GM19463 (cell line): ENCODE results near the gene FAM81B.
"Not testable (repeated sequence)": the region's sequence is repeated elsewhere in the genome, so short reads cannot be mapped to it uniquely, and the experiment has no call there.

Experiments used
- ATAC-seq: cut with Tn5 transposase; IDR thresholded peaks from one replicate; pipeline ENCODE4 v1.9.1; 2021; ENCODE audit warnings: mild to moderate bottlenecking, moderate library complexity; ENCODE audit not compliant: unreplicated experiment

The FAM81B gene, protein sequence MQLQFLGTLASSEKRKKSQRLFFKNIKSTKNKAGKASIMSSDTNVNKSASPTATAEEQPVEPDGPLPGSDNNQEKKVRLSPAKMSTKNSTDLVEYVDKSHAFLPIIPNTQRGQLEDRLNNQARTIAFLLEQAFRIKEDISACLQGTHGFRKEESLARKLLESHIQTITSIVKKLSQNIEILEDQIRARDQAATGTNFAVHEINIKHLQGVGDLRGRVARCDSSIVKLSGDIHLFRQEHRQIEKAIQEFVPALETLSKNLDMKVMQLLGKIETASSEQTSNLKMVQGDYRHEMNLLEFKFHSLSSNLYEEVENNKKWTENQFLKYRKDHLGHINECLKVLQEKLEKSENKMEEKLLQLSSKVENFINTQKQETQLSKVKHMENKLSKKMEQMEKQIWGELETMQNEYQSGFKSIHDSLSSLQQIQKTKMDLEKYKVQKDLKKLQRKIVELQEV

DNA sequence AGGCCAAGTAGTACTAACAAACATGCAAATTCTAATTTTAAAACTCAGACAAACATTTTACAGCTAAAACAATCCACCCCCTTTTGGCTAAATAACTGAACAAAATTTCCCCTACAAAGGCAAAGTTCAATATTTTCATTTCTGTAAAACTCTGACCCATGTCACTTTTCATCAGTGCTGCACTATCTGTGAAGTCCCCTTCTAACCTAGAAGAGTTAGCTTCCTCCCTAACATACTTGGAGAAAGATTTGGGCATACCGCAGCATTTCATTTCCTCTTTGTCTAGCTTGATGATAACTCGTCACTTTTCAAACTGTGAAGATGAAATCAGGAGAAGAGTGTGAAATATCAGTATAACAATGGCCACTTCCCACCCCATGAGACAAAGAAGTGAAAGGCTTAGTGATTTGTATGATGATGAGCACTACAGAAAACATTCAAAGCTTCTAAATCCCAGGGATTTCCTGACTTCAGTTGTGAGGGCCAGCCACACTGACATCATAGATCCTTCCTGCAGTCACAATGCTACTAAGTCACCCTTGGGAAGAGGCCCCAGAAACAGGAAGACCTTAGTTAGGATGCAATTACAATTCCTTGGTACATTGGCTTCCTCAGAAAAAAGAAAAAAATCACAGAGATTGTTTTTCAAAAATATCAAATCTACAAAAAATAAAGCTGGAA lies at the start of gene FAM81B:
Gene FAM81B (plus strand): TSS at position 555 of the 681 bp plus-strand sequence. CDS start 24 bp downstream, at position 579.
- ATAC-seq = no peak

DNA sequence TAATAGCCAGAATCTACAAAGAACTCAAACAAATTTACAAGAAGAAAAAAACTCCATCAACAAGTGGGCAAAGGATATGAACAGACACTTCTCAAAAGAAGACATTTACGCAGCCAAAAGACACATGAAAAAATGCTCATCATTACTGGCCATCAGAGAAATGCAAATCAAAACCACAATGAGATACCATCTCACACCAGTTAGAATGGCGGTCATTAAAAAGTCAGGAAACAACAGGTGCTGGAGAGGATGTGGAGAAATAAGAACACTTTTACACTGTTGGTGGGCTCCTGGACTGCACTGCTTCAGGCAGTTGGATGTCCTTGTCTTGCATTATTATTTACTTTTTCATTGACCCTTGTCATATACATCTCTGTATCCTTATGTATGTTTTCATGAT lies 49.7 kb upstream of the FAM81B start:
- ATAC-seq = not testable (repeated sequence)

DNA sequence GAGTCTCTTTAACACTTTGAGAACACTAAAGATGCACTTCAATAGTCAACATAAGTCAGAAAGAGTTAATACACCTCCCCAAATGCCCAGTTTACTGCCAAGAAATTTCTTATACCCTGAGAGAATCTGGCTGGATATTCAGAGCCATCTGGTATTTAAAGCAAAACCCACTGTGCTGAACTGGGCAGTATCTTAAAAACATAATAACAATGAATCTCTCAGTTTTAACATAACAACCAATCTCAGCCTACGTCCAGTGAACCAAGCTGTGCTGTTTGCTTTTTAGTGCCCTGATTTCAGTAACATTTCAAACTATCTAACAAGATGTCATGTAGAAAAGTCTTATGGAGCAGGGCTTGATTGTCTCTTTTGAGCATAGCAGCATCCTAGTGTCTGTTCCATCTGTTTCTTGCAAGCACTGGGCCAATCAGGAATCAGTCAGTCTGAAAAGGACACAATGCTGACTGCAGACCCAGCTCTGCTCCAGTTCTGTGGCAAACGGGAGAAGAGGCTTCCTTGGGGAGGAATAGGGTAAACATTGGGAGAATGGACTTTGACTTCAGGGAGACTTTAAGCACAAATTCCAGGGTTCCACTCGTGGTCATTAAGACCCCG lies 43.6 kb upstream of the FAM81B start:
- ATAC-seq = no peak

DNA sequence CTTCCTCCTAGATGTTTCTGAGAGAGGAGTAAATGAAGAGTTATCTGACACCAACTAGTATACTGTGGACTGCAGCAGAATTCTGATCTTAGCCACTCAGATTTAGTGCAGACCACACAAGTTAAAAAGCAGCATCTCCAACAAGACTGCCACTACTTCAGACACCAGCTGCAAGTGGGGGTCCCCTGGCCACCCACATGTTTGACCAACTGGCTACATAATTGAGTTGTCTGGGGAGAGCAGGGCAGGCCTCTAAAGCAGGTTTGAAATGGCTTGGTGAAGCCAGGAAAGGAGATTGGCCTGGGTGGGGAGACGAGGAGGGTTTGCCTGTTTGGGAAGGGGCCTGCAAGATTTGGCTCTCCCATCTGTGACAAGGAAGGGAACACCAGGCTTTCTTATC lies 40.5 kb upstream of the FAM81B start:
- ATAC-seq = no peak

DNA sequence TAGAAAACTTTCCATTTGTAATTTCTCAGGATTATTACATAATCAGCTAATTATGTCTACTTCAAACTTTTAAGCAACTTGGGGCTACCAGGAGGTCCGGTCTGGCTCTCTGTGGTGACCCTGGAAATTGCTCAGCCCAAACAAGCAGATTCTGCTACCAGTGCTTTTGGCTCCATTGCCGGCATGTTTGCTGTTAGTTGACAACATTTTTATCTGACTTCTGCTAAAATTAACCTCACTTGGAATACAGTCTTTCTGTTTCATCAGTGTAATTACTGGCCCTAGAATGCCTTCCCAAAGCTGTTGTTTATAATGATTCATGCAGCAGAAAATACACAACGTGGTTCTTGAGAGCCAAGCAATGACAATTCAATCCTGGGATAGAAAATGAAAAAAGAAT lies 38.5 kb upstream of the FAM81B start:
- no peak for ATAC-seq

DNA sequence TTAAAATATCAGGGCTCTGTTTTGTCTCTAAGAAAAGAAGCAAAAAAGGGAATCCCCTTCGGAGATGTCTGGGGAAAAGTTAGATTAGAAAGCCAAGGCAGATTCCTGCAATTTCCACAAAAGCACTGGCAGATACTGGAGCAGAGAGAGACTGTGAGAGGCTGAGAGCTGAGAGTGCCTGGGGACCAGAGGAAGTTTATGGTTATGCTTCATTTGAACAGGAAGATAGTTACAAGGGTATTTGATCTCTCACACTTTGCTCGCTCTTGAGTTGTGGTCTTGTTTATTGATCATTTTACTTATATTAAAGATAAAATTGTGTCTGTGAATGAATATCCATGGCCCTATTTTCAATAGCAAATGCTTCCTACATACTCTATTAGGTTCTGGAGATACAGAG lies 32.8 kb upstream of the FAM81B start:
- no peak for ATAC-seq

DNA sequence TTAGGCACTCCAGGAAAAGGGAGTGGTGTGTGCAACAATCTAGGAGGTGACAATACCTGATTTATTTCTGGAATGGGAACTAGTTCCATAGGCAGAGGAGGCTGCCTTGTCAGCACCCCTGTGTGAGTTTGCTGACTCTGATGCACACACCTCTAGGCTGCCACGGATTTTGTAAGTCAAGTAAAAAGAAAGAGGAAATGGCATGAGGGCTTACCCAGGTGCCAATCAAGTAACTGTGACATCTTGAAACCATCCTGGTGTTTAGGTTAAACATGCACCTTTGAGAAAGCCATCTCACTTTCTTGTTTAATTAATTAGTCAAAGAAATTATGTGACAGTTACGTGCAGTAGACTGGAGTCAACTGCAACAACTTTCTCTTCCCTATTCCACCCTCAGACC lies 32.3 kb upstream of the FAM81B start:
- ATAC-seq = no peak

DNA sequence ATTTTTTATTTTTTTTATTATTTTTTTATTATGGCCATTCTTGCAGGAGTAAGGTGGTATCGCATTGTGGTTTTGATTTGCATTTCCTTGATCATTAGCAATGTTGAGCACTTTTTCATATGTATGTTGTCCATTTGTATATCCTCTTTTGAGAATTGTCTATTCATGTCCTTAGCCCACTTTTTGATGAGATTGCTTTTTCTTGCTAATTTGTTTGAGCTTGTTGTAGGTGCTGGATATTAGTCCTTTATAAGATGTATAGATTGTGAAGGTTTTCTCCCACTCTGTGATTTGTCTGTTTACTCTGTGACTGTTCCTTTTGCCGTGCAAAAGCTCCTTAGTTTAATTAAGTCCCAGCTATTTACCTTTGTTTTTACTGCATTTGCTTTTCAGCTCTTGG lies 30.5 kb upstream of the FAM81B start:
- ATAC-seq = not testable (repeated sequence)

DNA sequence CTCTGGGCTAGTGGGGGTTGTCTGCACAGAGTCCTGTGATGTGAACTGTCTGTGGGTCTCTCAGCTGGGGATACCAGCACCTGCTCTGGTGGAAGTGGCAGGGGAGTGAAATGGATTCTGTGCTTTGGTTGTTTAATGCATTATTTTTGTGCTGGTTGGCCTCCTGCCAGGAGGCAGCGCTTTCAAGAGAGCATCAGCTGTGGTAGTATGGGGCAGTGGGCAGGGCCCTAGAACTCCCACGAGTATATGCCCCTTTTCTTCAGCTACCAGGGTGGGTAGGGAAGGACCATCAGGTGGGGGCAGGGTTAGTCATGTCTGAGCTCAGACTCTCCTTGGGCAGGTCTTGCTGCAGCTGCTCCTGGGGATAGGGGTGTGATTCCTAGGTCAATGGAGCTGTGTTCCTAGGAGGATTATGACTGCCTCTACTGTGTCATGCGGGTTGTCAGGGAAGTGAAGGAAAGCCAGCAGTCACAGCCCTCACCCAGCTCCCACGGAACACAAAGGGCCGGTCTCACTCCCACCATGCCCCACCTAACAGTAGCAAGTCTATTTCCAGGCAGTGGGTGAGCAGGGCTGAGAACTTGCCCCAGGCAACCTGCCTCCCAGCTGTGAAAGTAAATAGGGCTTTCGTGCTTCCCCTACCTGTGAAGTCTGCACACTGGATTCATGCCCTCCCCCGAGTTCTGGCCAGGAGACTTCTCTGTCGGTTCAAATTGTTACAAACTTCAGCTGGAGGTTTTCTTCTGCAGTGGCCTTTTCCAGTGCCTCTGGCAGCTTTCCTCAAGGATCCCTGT lies 25.7 kb upstream of the FAM81B start:
- ATAC-seq = no peak

DNA sequence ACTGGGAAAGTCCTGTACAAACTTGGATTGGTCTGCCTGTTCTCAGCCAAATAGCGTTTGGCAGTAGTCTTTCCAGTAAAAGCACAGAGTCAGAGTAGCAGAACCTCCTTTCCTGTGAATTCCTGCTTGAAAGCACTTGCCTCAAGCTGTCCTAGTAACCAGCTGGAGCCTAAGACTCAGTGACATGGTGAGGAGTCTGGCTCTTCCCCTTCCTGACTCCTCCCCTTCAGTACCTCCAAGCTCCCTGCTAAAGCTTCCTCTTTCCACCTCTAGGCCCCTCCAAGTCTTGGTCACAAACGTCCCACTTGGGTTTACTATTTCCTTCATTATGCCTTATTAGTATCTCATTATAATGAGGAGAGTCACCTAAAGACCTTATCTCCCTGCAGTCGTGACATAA lies 21.4 kb upstream of the FAM81B start:
- no peak for ATAC-seq

DNA sequence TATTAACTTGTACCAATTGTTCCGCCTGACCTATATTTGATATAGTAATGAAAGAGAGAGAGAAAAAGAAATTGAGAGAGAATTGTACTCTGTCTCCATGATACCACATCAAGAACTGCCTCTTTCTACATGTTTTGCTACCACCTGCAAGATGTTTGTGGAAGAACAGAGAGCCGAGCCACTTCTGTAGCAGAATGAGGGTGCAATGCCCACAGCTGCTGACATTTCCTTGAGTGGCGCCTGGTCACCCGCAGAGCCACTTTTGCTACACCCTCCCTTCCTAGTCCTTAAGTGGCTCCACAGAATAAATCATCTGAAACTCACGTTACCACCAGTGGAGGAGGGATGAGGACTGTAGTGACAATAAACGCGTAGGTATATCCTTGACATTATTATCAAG lies 17.1 kb upstream of the FAM81B start:
- ATAC-seq = no peak

DNA sequence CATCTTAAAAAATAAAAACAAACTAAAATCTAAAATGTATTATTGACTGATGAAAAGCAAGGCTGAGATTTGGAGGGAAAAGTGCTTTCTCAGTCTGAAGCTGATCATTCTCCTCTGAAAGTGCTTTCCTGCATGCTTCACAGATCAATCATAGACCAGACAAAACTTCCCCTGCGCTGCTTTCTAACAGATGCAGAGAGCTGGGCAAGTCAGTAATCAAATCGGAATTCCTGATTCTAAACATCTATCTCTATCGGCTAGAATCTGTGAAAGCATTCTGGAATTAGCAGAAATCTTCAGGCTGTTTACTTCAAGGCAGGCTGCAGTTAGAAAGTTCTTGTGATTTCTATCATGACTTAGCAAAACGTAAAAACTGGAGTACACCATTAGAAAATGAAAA lies 15.6 kb upstream of the FAM81B start:
- no peak for ATAC-seq

DNA sequence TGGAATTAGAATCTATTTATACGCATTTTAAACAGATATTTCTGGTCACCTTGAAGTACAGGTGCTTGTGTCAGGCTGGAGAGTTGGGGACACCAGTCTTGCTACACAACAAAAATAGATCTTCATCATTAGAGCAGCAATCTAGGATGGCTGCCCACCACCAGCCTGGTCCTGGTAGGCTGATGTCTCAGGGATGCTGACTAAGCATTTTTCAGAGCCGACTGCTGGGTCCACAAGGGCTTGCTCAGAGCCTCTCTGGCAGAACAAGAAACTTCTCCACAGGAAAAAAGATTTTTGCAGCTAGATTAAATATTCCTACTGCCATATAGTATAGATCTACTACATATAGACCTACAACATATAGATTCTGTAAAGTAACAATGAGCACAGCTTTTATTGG lies 12.0 kb upstream of the FAM81B start:
- ATAC-seq = no peak

DNA sequence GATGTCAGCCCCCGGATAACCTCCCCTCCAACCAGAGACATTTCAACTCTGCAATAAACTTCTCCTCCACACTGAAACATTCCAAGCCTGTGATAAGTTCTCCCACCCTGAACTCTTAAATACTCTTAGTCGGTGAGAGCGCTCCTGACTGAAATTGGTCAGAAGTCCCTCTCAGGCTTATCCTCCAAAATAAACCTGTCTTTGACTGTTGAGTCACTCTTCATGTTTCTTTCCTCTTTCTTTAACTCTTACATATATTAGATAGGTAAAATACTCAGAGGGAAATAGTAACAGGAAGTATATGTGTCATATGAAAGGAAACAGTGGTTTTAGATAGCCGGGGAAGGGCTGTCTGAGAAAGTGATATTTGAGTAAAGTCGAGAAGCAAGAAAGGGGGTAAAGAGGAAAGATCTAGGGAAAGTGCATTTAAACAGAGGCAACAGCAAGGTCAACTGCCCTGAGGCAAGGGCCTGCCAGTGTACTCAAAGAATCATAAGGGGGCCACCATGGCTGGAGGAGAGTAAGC lies 11.0 kb upstream of the FAM81B start:
- ATAC-seq = no peak

DNA sequence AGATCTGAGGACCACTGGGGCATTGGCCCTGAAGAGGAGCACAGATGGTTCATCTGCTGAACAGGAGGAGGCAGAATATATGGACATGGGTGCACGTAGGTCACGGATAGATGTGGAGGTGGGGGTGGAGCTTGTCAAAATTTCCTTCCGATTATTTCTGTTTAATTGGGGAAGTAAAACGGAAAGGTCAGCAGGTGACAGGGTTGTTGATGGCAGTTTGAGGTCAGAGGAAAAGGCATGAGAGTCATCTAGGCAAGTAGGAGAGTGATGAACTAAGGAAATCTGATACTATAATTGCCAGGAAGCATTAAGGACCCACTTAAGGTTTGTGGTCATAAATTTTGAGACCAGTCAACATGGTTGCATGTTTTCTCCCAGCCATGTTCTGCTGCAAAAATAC lies 8.4 kb upstream of the FAM81B start:
- ATAC-seq = no peak

DNA sequence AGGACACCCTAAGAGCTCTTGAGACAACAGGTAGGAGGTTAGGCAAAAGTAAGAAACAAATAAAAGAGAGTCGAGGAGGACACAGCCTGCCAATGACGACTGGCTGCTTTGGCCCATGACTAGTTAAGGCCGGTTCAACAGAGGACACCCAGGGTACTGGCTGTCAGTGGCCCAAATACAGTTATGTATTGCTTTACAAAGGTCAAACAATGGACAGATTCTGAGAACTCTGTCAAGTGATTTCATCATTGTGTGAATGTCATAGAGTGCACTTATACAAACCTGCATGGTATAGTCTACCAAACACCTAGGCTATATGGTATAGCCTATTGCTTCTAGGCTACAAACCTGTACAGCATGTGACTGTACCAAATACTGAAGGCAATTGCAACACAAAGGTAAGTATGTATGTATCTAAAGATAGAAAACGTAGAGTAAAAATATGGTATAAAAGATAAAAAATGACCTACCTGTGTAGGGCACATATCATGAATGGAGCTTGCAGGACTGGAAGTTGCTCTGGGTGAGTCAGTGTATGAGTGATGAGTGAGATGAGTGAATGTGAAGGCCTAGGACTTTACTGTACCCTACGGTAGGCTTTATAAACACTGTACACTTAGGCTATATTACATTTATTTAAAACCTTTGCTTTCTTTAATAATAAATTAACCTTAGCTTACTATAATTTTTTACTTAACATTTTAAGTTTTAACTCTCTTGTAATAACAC lies 6.5 kb upstream of the FAM81B start:
- no peak for ATAC-seq

DNA sequence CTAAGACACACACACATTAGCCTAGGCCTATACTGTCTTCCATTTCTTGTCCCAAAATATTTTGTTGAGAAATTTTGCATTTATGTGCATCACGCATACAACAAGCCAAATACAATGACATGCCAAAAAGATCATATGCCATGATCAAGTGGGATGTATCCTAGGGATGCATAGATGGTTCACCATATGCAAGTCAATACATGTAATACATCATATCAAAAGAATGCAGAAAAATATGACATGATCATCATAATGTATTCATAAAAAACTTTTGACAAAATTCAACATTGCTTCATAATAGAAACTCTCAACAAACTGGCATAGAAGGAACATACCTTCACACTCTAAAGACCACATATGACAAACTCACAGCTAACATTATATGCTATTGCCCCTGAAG lies 5.8 kb upstream of the FAM81B start:
- ATAC-seq = no peak

DNA sequence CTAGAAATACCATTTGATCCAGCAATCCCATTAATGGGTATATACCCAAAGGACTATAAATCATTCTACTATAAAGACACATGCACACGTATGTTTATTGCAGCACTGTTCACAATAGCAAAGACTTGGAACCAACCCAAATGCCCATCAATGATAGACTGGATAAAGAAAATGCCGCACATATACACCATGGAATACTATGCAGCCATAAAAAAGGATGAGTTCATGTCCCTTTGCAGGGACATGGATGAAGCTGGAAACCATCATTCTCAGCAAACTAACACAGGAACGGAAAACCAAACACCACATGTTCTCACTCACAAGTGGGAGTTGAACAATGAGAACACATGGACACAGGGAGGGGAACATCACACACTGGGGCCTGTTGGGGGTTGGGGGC lies 799 bp downstream of the FAM81B start:
- not testable (repeated sequence) for ATAC-seq

DNA sequence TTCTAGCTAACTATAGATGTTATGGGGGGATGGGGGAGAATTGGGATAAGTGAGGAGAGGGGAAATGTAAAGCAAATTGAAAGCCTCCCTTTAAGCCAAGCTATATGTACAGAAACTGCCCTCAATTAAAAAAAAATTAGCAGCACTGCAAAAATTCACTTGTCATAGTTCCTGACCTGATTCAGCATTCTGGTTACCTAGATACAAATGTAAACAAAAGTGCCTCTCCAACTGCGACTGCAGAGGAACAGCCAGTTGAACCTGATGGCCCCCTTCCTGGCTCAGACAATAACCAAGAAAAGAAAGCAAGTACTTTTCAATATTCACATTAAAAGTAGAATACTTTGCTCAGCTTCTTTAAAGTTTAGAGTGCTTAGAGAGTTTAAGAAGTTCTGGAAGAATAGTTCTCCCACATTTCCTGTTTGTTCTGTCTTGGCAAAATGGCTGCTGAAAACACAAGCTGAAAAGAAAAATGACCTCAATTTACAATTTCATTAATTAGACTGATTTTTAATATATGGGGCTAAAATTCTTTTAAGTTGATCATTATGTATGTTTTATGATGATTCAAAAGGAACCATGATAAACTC lies 1.5 kb downstream of the FAM81B start:
- no peak for ATAC-seq

DNA sequence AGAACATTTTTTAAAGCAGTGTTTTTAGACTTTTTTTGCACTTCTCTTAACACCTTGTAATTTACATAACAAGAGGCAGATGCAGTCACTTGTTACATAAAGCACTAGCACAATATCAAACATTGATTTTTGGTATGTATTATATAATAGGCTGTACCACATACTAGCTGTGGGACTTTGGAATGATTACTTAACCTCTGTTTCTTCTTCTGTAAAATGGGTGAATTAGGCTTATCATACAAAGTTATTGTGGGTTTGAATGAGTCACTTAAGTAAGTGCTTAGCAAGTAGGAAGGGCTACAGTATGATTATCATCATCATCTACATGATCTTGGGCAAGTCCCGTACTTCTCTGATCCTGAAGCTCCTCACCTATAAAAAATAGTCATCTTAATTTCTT lies 2.1 kb downstream of the FAM81B start:
- ATAC-seq = no peak
